NT2/D1 (cell line): ENCODE data around the gene RBM15B.

ENCODE experiments used
- DNase-seq: peaks from one replicate; pipeline ENCODE4 v3.0.0-alpha.2; 2011; ENCODE audit warnings: low read depth, low spot score
- H3K27me3 ChIP-seq: 2 replicates; pipeline ENCODE4 v1.6.0; 2011; ENCODE audit warnings: mild to moderate bottlenecking; ENCODE audit not compliant: insufficient read length, insufficient read depth
- H3K36me3 ChIP-seq: 2 replicates; pipeline ENCODE4 v1.6.1; 2011; ENCODE audit warnings: mild to moderate bottlenecking, low read length, mixed read lengths; ENCODE audit not compliant: insufficient read depth, insufficient read length
- H3K4me1 ChIP-seq: 2 replicates; pipeline ENCODE4 v1.5.1; 2011; ENCODE audit not compliant: insufficient read depth, insufficient read length
- H3K4me3 ChIP-seq: 2 replicates; pipeline ENCODE4 v1.5.1; 2011; ENCODE audit warnings: low read depth; ENCODE audit not compliant: insufficient read length
- H3K9ac ChIP-seq: 2 replicates; pipeline ENCODE4 v1.6.0; 2011; ENCODE audit warnings: low read depth; ENCODE audit not compliant: insufficient read length
- H3K9me3 ChIP-seq: 2 replicates; pipeline ENCODE4 v1.5.1; 2011; ENCODE audit warnings: mild to moderate bottlenecking, low read length; ENCODE audit not compliant: insufficient read depth
- SUZ12 ChIP-seq: IDR thresholded peaks from 2 replicates; pipeline ENCODE4 v1.6.1; 2011; ENCODE audit not compliant: insufficient read length, insufficient read depth; ENCODE audit errors: extremely low read depth
- YY1 ChIP-seq: IDR thresholded peaks from 2 replicates; pipeline ENCODE4 v1.6.1; 2011; ENCODE audit not compliant: insufficient read length, insufficient read depth
- ZNF274 ChIP-seq: IDR thresholded peaks from 2 replicates; pipeline ENCODE4 v1.6.1; 2011; ENCODE audit warnings: mild to moderate bottlenecking, low read depth, low read length

Gene RBM15B

DNA sequence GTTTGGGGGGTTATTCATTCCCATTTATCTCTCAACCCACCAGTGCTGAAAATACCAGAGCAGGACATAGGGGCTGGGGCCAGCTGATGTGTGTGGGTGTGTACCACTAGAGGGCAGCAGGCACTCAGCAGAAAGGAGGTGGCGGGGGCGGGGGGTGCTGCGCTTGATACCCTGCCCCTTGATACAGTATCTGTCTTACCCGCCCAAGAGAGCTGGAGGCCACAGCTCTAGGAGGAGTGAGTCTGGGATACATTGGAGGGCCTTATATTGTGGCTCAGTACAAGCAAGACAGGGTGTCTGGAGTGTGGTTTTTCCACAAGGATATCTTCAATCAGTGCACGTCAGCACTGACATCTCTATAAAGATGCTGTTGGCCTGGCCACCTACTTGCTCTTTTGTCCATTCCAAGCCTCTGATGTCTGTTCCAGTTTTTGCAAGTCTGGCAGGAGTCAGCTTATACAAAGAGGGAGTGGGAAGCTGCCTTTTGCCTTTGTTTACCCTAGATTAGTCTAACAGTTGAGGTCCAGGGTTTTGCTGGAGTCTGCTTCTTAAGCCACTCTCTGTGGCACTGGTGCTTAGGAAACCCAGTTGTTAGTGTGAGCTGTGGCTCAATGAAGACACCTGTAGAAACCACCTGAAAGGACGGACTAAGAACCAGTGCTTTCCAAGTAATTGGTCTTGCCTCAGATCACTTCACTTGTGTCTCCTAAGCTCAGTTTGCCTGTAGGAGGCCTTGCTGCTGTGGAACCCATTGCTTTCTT is 1.5 kb upstream of the RBM15B start:
- Histone ChIP-seq H3K4me1 (peaks cover 9% of the 10 kb centered on the region), H3K27me3 (no peaks in the 10 kb centered on the region), H3K36me3 (peaks cover 81% of the 10 kb centered on the region), H3K9ac (no peak overlapping the region), H3K4me3 (no peak overlapping the region), H3K9me3 (peaks cover 59% of the 10 kb centered on the region)
- DNase-seq, result no peak
- TF ChIP-seq ZNF274 (no peak), SUZ12 (no peak), YY1 (no peak)

DNA sequence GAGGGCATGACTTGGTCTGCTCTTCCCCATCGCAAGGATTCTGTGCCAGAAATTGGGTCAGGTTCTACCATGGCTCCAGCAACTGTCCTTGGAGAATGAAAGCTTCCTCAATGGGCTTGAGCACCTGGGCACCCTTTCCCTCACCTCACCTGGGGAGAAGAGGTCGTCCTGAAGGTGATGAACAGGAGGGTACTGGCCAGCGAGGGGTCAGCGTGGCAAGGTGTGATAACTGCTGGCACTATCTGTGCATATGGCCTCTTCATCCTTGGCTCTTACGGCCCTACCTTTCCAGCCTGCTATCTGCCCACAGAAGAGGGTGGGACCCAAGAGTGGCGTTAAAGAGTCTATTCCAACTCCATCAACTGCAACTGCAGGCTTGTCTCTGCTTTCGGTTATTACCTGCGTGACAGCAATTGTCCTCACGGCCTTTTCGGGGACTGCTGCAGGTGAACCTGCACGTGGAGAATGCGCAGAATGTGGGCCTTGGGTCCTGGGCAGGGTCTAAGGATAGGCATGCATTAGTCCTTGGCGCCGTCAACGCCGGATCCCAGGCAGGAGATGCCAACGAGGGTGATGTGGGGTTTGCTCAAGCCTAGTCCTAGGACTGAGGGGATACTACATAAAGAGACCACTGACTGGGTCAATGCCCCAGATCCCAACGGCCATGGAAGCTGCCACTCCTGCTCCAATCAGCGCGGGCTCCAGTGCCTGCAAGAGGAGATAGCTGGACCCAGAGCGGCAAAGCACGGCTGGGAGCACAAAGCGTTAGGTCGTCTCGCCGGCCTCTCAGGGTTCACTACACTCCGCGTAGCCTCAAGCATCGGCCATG is 625 bp upstream of the RBM15B start:
- Histone ChIP-seq H3K4me3 (peak overlapping the region; percentile 26), H3K36me3 (peaks cover 90% of the 10 kb centered on the region), H3K27me3 (no peaks in the 10 kb centered on the region), H3K4me1 (peaks cover 9% of the 10 kb centered on the region), H3K9me3 (peaks cover 62% of the 10 kb centered on the region), H3K9ac (peak overlapping the region; percentile 33)
- no peak for TF ChIP-seq SUZ12
- no peak for TF ChIP-seq ZNF274
- no peak for TF ChIP-seq YY1
- no peak for DNase-seq

DNA sequence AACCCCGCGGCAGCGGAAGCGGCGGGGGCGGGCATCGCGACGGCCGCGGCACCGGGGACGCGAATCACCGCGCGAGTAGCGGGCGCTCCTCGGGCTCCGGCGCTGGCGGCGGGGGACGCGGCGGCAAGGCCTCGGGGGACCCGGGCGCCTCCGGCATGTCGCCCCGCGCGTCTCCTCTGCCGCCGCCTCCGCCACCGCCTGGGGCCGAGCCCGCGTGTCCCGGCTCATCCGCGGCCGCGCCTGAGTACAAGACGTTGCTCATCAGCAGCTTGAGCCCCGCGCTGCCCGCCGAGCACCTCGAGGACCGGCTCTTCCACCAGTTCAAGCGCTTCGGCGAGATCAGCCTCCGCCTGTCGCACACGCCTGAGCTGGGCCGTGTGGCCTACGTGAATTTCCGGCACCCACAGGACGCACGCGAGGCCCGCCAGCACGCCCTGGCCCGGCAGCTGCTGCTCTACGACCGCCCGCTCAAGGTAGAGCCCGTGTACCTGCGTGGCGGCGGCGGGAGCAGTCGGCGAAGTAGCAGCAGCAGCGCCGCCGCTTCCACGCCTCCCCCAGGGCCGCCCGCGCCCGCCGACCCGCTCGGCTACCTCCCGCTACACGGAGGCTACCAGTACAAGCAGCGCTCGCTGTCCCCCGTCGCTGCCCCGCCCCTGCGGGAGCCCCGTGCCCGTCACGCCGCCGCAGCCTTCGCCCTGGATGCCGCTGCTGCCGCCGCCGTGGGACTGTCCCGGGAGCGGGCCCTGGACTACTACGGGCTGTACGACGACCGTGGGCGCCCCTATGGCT is 675 bp downstream of the RBM15B start:
- Histone ChIP-seq H3K4me1 (peaks cover 9% of the 10 kb centered on the region), H3K4me3 (peak overlapping the region; percentile 62), H3K27me3 (no peaks in the 10 kb centered on the region), H3K9me3 (peaks cover 62% of the 10 kb centered on the region), H3K9ac (peak overlapping the region; percentile 83), H3K36me3 (peaks cover 90% of the 10 kb centered on the region)
- TF ChIP-seq YY1, result no peak
- no peak for TF ChIP-seq ZNF274
- no peak for TF ChIP-seq SUZ12
- no peak for DNase-seq

DNA sequence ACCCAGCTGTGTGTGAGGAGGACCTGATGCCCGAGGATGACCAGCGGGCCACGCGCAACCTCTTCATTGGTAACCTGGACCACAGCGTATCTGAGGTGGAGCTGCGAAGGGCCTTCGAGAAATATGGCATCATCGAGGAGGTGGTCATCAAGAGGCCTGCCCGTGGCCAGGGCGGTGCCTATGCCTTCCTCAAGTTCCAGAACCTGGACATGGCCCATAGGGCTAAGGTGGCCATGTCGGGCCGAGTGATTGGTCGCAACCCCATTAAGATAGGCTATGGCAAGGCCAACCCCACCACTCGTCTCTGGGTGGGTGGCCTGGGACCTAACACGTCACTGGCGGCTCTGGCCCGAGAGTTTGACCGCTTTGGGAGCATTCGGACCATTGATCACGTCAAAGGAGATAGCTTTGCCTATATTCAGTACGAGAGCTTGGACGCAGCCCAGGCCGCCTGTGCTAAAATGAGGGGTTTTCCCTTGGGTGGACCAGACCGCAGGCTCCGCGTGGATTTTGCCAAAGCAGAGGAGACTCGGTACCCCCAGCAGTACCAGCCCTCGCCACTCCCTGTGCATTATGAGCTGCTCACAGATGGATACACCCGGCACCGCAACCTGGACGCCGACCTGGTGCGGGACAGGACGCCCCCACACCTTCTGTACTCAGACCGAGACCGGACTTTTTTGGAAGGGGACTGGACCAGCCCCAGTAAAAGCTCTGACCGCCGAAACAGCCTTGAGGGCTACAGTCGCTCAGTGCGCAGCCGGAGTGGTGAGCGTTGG is 1.5 kb downstream of the RBM15B start:
- Histone ChIP-seq H3K9ac (no peak overlapping the region), H3K9me3 (peaks cover 59% of the 10 kb centered on the region), H3K4me1 (peaks cover 10% of the 10 kb centered on the region), H3K27me3 (no peaks in the 10 kb centered on the region), H3K4me3 (peak overlapping the region; percentile 62), H3K36me3 (peaks cover 91% of the 10 kb centered on the region)
- DNase-seq, result no peak
- TF ChIP-seq YY1, result no peak
- TF ChIP-seq ZNF274, result no peak
- TF ChIP-seq SUZ12, result no peak

DNA sequence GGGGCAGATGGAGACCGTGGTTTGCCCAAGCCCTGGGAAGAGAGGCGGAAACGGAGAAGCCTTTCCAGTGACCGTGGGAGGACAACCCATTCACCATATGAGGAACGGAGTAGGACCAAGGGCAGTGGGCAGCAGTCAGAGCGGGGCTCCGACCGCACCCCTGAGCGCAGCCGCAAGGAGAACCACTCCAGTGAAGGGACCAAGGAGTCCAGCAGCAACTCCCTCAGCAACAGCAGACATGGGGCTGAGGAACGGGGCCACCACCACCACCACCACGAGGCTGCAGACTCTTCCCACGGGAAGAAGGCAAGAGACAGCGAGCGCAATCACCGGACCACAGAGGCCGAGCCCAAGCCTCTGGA is 2.0 kb downstream of the RBM15B start:
- no peak overlapping the region for H3K9ac ChIP-seq
- H3K4me1 ChIP-seq, result peaks cover 11% of the 10 kb centered on the region
- H3K27me3 ChIP-seq, result no peaks in the 10 kb centered on the region
- H3K9me3 ChIP-seq, result peaks cover 57% of the 10 kb centered on the region
- peaks cover 86% of the 10 kb centered on the region for H3K36me3 ChIP-seq
- DNase-seq, result no peak
- TF ChIP-seq SUZ12 (no peak), YY1 (no peak), ZNF274 (no peak)
- no peak overlapping the region for H3K4me3 ChIP-seq

DNA sequence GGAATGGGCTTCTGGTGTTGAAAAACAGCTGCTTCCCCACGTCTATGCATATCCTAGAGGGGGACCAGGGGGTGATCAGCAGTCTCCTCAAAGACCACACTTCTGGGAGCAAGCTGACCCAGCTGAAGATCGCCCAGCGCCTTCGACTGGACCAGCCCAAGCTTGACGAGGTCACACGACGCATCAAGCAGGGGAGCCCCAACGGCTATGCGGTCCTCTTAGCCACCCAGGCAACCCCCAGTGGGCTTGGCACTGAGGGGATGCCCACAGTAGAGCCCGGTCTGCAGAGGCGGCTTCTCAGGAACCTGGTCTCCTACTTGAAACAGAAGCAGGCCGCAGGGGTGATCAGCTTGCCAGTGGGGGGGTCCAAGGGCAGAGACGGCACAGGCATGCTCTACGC is 2.5 kb downstream of the RBM15B start:
- no peaks in the 10 kb centered on the region for H3K27me3 ChIP-seq
- no peak overlapping the region for H3K9ac ChIP-seq
- H3K4me3 ChIP-seq, result no peak overlapping the region
- peaks cover 54% of the 10 kb centered on the region for H3K9me3 ChIP-seq
- H3K4me1 ChIP-seq, result peaks cover 11% of the 10 kb centered on the region
- DNase-seq, result no peak
- TF ChIP-seq YY1, result no peak
- no peak for TF ChIP-seq SUZ12
- no peak for TF ChIP-seq ZNF274
- H3K36me3 ChIP-seq, result peaks cover 85% of the 10 kb centered on the region
